COR-L47 (cell line): Measurements from ENCODE around the gene TRIP10.
"Not testable (repeated sequence)": the region's sequence is repeated elsewhere in the genome, so short reads cannot be mapped to it uniquely, and the experiment has no call there.

Experiments used
- DNase-seq: peaks from one replicate; lab custom pipeline; 2025; lab: John Stamatoyannopoulos, UW

TRIP10 gene

GRCh38 chr19:6767357-6768235 lies 28.1 kb downstream of the TRIP10 start, which contains the start of gene SH2D3A:
Gene SH2D3A, minus strand, starts transcription at chr19:6767435. Its CDS starts 3,687 bp downstream, at chr19:6763748.
- DNase-seq: no peak

GRCh38 chr19:6768236-6768785 lies 28.8 kb downstream of the TRIP10 start:
- no peak for DNase-seq

GRCh38 chr19:6769006-6769619 lies 29.6 kb downstream of the TRIP10 start:
- DNase-seq: no peak

GRCh38 chr19:6771648-6772027 lies 32.2 kb downstream of the TRIP10 start:
- DNase-seq: not testable (repeated sequence)

GRCh38 chr19:6772028-6772865 lies 32.8 kb downstream of the TRIP10 start, which contains the start of gene VAV1:
Gene VAV1, plus strand, starts transcription at chr19:6772708. Its CDS starts 100 bp downstream, at chr19:6772808.
- DNase-seq: no peak

GRCh38 chr19:6772866-6773322 lies 33.4 kb downstream of the TRIP10 start:
- no peak for DNase-seq

- DNase-seq: no peak
These were observed 33.9 kb downstream of the TRIP10 start for GRCh38 chr19:6773323-6773931.

GRCh38 chr19:6774821-6775707 lies 35.6 kb downstream of the TRIP10 start:
- no peak for DNase-seq

GRCh38 chr19:6776045-6776444 lies 36.6 kb downstream of the TRIP10 start:
- DNase-seq: not testable (repeated sequence)

- no peak for DNase-seq
These were observed 37.5 kb downstream of the TRIP10 start for GRCh38 chr19:6776999-6777398.

GRCh38 chr19:6777434-6777833 lies 38.0 kb downstream of the TRIP10 start:
- no peak for DNase-seq

- DNase-seq: no peak
These were observed 38.9 kb downstream of the TRIP10 start for GRCh38 chr19:6778386-6778785.

GRCh38 chr19:6779206-6779605 lies 39.7 kb downstream of the TRIP10 start:
- no peak for DNase-seq

GRCh38 chr19:6787393-6787792 lies 47.9 kb downstream of the TRIP10 start:
- no peak for DNase-seq

- no peak for DNase-seq
These were observed 49.4 kb downstream of the TRIP10 start for GRCh38 chr19:6788896-6789295.

GRCh38 chr19:6790194-6791128 lies 51.0 kb downstream of the TRIP10 start:
- no peak for DNase-seq

- DNase-seq: no peak
These were observed 51.8 kb downstream of the TRIP10 start for GRCh38 chr19:6791237-6791636.

- DNase-seq: no peak
These were observed 53.9 kb downstream of the TRIP10 start for GRCh38 chr19:6793411-6793810.

GRCh38 chr19:6793973-6794372 lies 54.5 kb downstream of the TRIP10 start:
- no peak for DNase-seq
